ENCODE results near the gene LMBR1L.

- TF ChIP-seq CTCF (IDR thresholded peaks at IDR 0.05) (no peak), POLR2A (IDR thresholded peaks at IDR 0.05) (no peak)
Measured at GRCh38 chr12:49052451-49053208, 58.0 kb downstream of the LMBR1L start.

Measured in breast epithelium (tissue), 3 donors.